ENCODE measurements around the gene SEPTIN12. TPM values are rescaled to one million over a fixed set of nuclear protein-coding genes. Genes with fewer than 3 reads are reported as not detected.

SEPTIN12 gene
- total and polyA plus RNA-seq, 9 donors = 0.32 TPM; not detected in 8

GRCh38 chr16:4777339-4778049 lies 10.7 kb downstream of the SEPTIN12 start:
- Histone ChIP-seq H3K9me3 (no peaks in the 10 kb centered on the region), H3K36me3 (no peaks in the 10 kb centered on the region), H3K4me3 (no peak overlapping the region), H3K4me1 (ENCODE audit: insufficient read depth) (no peaks in the 10 kb centered on the region), H3K27ac (no peak overlapping the region), H3K27me3 (no peaks in the 10 kb centered on the region)
- 78 to 82% (median 78%) methylated on average over 16 to 17 of the region's 17 CpGs for WGBS, 3 donors
- intact Hi-C loops (cut with DNase I) = no loop called here
- no peak for DNase-seq
- TF ChIP-seq POLR2A (IDR thresholded peaks at IDR 0.05) (no peak), CTCF (IDR thresholded peaks at IDR 0.05) (no peak)

- TF ChIP-seq POLR2A (IDR thresholded peaks at IDR 0.05) = no peak
- no peak for TF ChIP-seq CTCF (IDR thresholded peaks at IDR 0.05)
- no peak for TF ChIP-seq EP300 (IDR thresholded peaks at IDR 0.05)
- Histone ChIP-seq H3K36me3 (no peaks in the 10 kb centered on the region), H3K4me1 (ENCODE audit: insufficient read depth) (no peaks in the 10 kb centered on the region), H3K4me3 (no peak overlapping the region), H3K9me3 (no peaks in the 10 kb centered on the region), H3K27ac (no peak overlapping the region), H3K27me3 (no peaks in the 10 kb centered on the region)
- DNase-seq = no peak
- intact Hi-C loops (cut with DNase I) = no loop called here
- WGBS, 3 donors = 84 to 89% (median 87%) methylated on average over 2 of the region's 2 CpGs
Measured at GRCh38 chr16:4776141-4776705, 11.9 kb downstream of the SEPTIN12 start.

- Histone ChIP-seq H3K27me3 (no peaks in the 10 kb centered on the region), H3K27ac (no peak overlapping the region), H3K36me3 (no peaks in the 10 kb centered on the region), H3K9me3 (no peaks in the 10 kb centered on the region), H3K4me3 (no peak overlapping the region), H3K4me1 (ENCODE audit: insufficient read depth) (no peaks in the 10 kb centered on the region)
- intact Hi-C loops (cut with DNase I) = no loop called here
- no peak for TF ChIP-seq CTCF (IDR thresholded peaks at IDR 0.05)
- no peak for TF ChIP-seq EP300 (IDR thresholded peaks at IDR 0.05)
- TF ChIP-seq POLR2A (IDR thresholded peaks at IDR 0.05) = no peak
- WGBS, 3 donors = 79 to 87% (median 84%) methylated on average over 6 to 13 of the region's 13 CpGs
- DNase-seq = no peak
Measured at GRCh38 chr16:4775005-4775404, 13.1 kb downstream of the SEPTIN12 start.

- Histone ChIP-seq H3K27me3 (no peaks in the 10 kb centered on the region), H3K9me3 (no peaks in the 10 kb centered on the region), H3K4me3 (no peak overlapping the region), H3K36me3 (no peaks in the 10 kb centered on the region), H3K27ac (no peak overlapping the region), H3K4me1 (ENCODE audit: insufficient read depth) (no peaks in the 10 kb centered on the region)
- WGBS, 3 donors = 74 to 81% (median 79%) methylated on average over 5 of the region's 5 CpGs
- DNase-seq = no peak
- TF ChIP-seq POLR2A (IDR thresholded peaks at IDR 0.05) (no peak), EP300 (IDR thresholded peaks at IDR 0.05) (no peak), CTCF (IDR thresholded peaks at IDR 0.05) (no peak)
- intact Hi-C loops (cut with DNase I) = no loop called here
Measured at GRCh38 chr16:4772351-4772750, 15.8 kb downstream of the SEPTIN12 start.

Measured in ovary (tissue), 9 donors.